Retinal pigment epithelial cell (primary cell): ENCODE results near the gene ARHGEF38.
"Not testable (repeated sequence)": the region's sequence is repeated elsewhere in the genome, so short reads cannot be mapped to it uniquely, and the experiment has no call there.

ENCODE experiments used
- DNase-seq: peaks from one replicate; pipeline ENCODE4 v3.0.0-alpha.2; 2010; ENCODE audit warnings: low read depth
- H3K4me3 ChIP-seq: 2 replicates; pipeline ENCODE4 v1.5.1; 2011; ENCODE audit warnings: mild to moderate bottlenecking, low read length, control low read depth, moderate library complexity
- TF ChIP-seq, protein P1 (sequence below): conservative IDR thresholded peaks from 2 replicates; pipeline ENCODE4 v1.5.1; 2011; ENCODE audit warnings: low read depth, low read length, control low read depth, inconsistent platforms

ARHGEF38 gene

DNA sequence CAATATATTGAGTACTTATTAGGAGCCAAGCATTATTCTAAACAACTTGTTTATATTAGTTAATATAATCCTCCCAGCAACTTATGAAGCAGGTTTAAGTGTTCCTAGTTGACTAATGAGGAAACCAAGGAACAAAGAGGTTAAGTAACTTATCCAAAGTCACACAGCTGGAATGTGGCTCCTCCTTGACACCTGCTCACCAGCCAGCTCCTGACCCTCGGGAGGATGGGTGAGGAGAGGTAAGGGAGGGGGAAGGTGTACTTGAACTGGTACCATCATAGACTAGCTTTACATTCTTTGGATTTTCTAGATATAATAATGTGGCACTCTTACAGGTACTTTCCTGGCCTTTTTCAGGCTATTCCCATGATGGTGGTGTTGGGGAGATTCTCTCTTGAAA is 50.7 kb downstream of the ARHGEF38 start:
- TF ChIP-seq, protein P1, sequence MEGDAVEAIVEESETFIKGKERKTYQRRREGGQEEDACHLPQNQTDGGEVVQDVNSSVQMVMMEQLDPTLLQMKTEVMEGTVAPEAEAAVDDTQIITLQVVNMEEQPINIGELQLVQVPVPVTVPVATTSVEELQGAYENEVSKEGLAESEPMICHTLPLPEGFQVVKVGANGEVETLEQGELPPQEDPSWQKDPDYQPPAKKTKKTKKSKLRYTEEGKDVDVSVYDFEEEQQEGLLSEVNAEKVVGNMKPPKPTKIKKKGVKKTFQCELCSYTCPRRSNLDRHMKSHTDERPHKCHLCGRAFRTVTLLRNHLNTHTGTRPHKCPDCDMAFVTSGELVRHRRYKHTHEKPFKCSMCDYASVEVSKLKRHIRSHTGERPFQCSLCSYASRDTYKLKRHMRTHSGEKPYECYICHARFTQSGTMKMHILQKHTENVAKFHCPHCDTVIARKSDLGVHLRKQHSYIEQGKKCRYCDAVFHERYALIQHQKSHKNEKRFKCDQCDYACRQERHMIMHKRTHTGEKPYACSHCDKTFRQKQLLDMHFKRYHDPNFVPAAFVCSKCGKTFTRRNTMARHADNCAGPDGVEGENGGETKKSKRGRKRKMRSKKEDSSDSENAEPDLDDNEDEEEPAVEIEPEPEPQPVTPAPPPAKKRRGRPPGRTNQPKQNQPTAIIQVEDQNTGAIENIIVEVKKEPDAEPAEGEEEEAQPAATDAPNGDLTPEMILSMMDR = no peak
- H3K4me3 ChIP-seq = no peak overlapping the region
- no peak for DNase-seq

DNA sequence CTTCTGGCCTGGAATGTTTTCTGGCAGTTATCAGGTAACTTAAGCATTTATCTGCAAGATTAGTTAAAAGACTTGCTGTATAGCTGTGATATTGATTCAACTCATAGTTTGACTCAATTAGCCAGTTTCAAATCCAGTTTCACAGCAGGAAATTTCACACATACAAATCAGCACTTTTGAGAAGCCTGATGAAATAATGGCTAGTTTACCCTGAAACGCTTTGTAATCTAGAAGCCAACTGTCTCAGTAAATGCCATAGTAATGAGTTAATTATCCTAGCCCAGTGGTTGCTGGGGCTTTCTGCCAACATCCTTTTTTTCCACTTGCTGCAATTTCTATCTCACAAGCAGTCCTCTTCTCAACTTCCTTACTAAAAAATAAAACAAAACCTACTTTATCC is 53.1 kb downstream of the ARHGEF38 start:
- peak; percentile 63 for DNase-seq
- TF ChIP-seq, protein P1 = no peak
- no peak overlapping the region for H3K4me3 ChIP-seq

DNA sequence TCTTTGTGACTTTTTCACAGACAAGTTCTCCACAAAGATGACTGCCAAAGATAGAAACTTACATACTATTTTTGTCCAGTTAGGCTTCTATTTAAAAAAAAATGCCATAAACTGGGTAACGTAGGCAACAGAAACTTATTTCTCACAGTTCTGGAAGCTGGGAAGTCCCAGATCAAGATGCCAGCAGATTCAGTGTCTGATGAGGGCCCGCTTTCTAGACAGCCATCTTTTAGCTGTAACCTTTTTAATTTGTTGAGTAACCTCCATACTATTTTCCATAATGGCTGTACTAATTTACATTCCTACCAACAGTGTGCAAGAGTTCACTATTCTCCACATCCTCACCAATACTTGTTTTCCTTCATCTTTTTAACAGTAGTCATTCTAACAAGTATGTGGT is 55.5 kb downstream of the ARHGEF38 start:
- TF ChIP-seq, protein P1 = no peak
- H3K4me3 ChIP-seq = no peak overlapping the region
- DNase-seq = no peak

DNA sequence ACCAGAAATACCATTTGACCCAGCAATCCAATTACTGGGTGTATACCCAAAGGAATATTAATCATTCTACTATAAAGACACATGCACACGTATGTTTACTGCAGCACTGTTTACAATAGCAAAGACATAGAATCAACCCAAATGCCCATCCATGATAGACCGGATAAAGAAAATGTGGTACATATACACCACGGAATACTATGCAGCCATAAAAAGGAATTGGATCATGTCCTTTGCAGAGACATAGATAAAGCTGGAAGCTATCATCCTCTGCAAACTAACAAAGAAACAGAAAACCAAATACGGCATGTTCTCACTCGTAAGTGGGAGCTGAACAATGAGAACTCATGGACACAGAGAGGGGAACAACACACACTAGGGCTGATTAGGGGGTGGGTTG is 57.4 kb downstream of the ARHGEF38 start:
- not testable (repeated sequence) for H3K4me3 ChIP-seq, DNase-seq

DNA sequence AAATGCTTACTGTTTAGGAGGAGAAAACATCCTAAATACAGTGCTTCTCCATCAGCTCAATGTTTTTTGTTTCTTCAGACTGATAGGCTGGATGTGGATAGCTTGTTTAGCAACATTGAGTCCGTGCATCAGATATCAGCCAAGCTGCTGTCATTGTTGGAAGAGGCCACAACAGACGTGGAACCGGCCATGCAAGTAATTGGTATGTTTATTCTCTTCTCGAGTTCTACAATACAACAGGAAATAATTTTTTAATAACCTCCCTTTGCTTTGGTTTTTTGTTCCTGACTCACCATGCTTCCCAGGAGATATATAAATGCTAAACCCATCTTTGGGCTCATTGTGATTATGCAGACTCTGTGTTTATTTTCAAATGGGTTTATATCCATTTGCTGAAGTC is 60.9 kb downstream of the ARHGEF38 start:
- TF ChIP-seq, protein P1 = no peak
- no peak for DNase-seq
- H3K4me3 ChIP-seq = no peak overlapping the region

DNA sequence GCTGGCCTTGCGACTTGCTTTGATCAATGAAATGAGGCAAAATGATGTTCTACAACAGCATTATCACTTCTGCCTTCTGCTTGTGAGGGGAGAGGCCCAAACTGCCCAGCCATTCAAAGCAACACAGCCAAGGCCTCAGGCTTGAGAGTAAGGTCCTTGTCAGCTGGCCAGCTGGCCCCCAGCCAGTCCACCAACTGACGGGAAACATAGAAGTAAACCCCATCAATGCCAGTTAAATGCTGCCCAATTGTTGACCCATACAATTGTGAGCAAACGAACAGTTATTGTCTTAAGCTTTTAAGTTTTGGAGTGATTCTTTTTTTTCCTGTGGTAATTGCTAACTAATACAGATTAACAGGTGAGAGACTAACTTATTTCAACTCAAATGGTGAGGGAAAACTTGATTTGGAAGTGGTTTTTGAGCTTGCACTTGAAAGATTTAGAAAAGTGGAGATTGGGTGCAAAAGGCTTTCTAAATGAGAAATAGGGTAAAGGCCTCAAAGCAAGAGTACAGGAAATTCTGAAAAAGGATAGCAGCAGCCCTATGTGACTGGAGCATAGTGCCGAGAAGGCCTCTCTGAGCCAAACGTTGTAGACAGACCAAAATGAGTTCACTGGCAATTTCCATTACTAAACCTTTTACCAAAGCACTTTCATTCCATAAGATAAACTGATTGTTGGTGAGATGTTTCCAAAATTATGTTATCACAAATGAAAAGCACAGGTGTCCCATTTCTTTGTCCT is 66.9 kb downstream of the ARHGEF38 start:
- DNase-seq = peak; percentile 81
- TF ChIP-seq, protein P1 = no peak
- no peak overlapping the region for H3K4me3 ChIP-seq

DNA sequence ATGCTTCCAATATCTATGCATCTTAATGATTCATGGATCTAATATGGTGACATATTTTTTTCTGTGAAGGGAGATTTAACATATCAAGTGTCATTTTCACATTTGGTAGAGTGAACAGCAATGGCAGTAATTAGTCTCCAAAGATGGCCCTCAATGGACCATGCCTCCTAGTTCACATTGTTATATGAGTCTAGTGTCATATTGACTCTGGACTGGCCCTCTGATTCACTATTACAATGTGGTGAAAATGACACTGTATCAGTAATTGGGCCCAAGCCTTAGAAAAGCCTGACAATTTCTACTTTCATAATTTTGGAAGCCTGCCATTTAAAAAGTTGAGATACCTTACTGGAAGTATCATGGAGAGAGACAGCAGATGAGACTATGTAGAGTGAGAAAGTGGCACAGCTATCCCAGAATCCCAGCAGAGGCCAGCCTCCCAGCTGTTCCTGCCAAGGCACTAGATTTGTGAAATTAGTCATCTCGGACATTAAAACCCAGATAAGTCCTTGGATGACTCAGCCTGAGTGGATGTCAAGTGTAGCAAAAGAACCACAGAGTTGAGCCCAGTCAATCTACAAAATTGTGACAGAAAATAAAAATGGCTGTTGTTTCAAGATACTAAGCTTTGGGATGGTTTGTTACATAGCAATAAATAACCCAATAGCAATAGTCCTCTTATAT is 68.4 kb downstream of the ARHGEF38 start:
- no peak overlapping the region for H3K4me3 ChIP-seq
- TF ChIP-seq, protein P1 = no peak
- peak; percentile 75 for DNase-seq
